ENCODE results near the gene ZNF480.
"Not testable (repeated sequence)": the region's sequence is repeated elsewhere in the genome, so short reads cannot be mapped to it uniquely, and the experiment has no call there.

Gene ZNF480

DNA sequence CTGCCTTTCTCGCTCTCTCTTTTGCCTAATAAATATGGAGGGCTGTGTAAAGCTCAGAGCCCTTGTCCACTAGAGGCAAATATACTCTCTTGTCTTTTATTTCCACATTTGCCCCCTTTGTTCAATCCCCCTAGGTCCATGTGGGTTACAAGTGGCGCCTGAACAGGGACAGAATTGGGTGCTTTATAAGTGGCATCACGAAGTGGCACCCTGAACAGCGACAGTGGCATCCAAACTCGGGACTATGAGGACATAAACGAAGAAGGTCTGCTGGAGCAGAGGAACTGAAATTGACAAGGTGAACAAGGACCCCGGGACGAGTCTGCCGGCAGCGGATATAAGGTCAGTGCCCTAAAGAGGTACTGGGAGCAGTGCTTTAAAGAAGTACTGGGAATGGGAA is 34.8 kb downstream of the ZNF480 start:
- no peak overlapping the region for H3K9ac ChIP-seq (ENCODE audit: low read length)
- DNase-seq: peak; percentile 57
- no peaks in the 10 kb centered on the region for H3K79me2 ChIP-seq (ENCODE audit: control insufficient read depth, insufficient read depth, low read length)
- no peak overlapping the region for H3K18ac ChIP-seq (ENCODE audit: low read length)
- H3K79me1 ChIP-seq (ENCODE audit: low read length): no peaks in the 10 kb centered on the region
- H3K27ac ChIP-seq (ENCODE audit: low read depth, low read length): no peak overlapping the region
- no peak overlapping the region for H2BK120ac ChIP-seq (ENCODE audit: low read depth, low read length)
- no peak overlapping the region for H3K4me2 ChIP-seq (ENCODE audit: low read length)
- H2AK5ac ChIP-seq (ENCODE audit: low read length): no peak overlapping the region
- no CpG with 5 or more reads among the region's 10 CpGs for WGBS (ENCODE audit: extremely low coverage, insufficient coverage, low lambda C conversion rate)
- no peaks in the 10 kb centered on the region for H3K27me3 ChIP-seq (ENCODE audit: insufficient read depth, low read length, poor library complexity)
- H3K36me3 ChIP-seq (ENCODE audit: control insufficient read depth, insufficient read depth, low read length): no peaks in the 10 kb centered on the region
- H3K4ac ChIP-seq (ENCODE audit: low read depth, low read length): no peak overlapping the region
- no peak overlapping the region for H2BK5ac ChIP-seq (ENCODE audit: low read length)
- no peak overlapping the region for H3K4me3 ChIP-seq (ENCODE audit: low read length)
- no peak overlapping the region for H3K56ac ChIP-seq (ENCODE audit: low read length)
- no peak overlapping the region for H4K5ac ChIP-seq (ENCODE audit: low read length)
- no peak overlapping the region for H4K8ac ChIP-seq (ENCODE audit: low read depth, low read length)
- no peak overlapping the region for H3K23ac ChIP-seq (ENCODE audit: low read length)
- H2BK15ac ChIP-seq (replicated peaks; ENCODE audit: low read depth): no peak overlapping the region
- no peaks in the 10 kb centered on the region for H3K4me1 ChIP-seq (ENCODE audit: control insufficient read depth, low read depth, low read length)

DNA sequence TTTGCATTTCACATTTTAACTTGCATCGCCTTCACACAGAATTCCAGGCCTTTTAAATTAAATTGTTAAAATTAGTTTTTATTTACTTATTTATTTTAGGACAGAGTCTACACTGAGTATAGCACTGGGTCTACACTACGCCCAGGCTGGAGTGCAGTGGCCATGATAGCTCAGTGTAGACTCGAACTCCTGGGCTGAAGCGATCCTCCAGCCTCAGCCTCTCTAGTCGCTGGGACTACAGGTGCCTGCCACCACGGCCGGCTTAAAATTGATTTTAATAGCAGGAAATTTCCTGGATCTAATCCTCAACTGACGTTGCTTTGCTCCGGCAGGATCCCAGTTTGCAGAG is 38.8 kb downstream of the ZNF480 start:
- no peak overlapping the region for H3K9ac ChIP-seq (ENCODE audit: low read length)
- H2AK5ac ChIP-seq (ENCODE audit: low read length): no peak overlapping the region
- no peak overlapping the region for H3K4ac ChIP-seq (ENCODE audit: low read depth, low read length)
- no peak overlapping the region for H2BK5ac ChIP-seq (ENCODE audit: low read length)
- DNase-seq: no peak
- H3K18ac ChIP-seq (ENCODE audit: low read length): no peak overlapping the region
- no peaks in the 10 kb centered on the region for H3K36me3 ChIP-seq (ENCODE audit: control insufficient read depth, insufficient read depth, low read length)
- H4K5ac ChIP-seq (ENCODE audit: low read length): no peak overlapping the region
- no peak overlapping the region for H4K8ac ChIP-seq (ENCODE audit: low read depth, low read length)
- H3K23ac ChIP-seq (ENCODE audit: low read length): no peak overlapping the region
- no peak overlapping the region for H3K56ac ChIP-seq (ENCODE audit: low read length)
- no peaks in the 10 kb centered on the region for H3K79me1 ChIP-seq (ENCODE audit: low read length)
- H2BK15ac ChIP-seq (replicated peaks; ENCODE audit: low read depth): no peak overlapping the region
- H3K79me2 ChIP-seq (ENCODE audit: control insufficient read depth, insufficient read depth, low read length): no peaks in the 10 kb centered on the region
- H3K4me3 ChIP-seq (ENCODE audit: low read length): no peak overlapping the region
- no peaks in the 10 kb centered on the region for H3K4me1 ChIP-seq (ENCODE audit: control insufficient read depth, low read depth, low read length)
- no peak overlapping the region for H2BK120ac ChIP-seq (ENCODE audit: low read depth, low read length)
- H3K27ac ChIP-seq (ENCODE audit: low read depth, low read length): no peak overlapping the region
- H3K4me2 ChIP-seq (ENCODE audit: low read length): no peak overlapping the region
- no peaks in the 10 kb centered on the region for H3K27me3 ChIP-seq (ENCODE audit: insufficient read depth, low read length, poor library complexity)
- WGBS (ENCODE audit: extremely low coverage, insufficient coverage, low lambda C conversion rate): no CpG with 5 or more reads among the region's 9 CpGs

DNA sequence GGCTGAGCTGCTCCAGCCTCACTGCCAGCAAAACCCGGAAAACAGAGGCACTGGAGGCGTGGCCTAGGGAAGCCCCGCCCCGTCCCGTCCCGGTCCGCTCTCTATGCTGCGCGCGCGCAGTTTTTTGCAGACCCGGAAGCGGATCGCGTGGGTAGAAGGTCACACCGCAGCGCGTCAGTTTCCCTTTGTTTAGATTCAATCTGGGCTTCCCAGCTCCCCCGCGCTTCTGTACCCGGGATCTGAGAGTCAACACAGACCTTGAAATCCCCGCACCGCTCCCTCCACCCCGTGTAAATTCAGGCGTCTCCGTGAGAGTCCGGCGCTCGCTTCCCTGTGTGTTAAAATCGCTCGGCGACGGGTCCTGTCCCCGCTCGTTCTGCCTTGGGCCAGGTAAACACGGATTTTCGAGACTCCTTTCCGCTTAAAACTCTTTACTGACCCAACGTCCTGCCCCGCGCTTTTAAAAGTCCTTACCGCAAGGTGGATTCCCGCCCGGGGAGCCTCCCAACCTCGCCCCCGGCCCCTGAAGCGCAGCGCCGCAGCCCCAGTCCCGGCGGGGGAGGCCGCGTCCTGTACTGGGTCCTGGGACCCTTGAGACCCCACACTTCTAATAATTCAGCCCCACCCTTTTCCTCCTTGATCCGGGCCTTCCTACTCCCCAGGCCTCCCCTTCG is 39.3 kb downstream of the ZNF480 start, which contains the start of gene ZNF610:
Gene ZNF610, plus strand, starts transcription at position 127 of the 674 bp plus-strand sequence. CDS start 12,930 bp downstream, outside the sequence.
- peak within 1 kb of the TSS; percentile 56 for H3K4ac ChIP-seq (ENCODE audit: low read depth, low read length)
- WGBS (ENCODE audit: extremely low coverage, insufficient coverage, low lambda C conversion rate): no CpG with 5 or more reads among the region's 55 CpGs
- peak within 1 kb of the TSS; percentile 92 for H3K56ac ChIP-seq (ENCODE audit: low read length)
- peak within 1 kb of the TSS; percentile 93 for H3K9ac ChIP-seq (ENCODE audit: low read length)
- no peaks in the 10 kb centered on the region for H3K36me3 ChIP-seq (ENCODE audit: control insufficient read depth, insufficient read depth, low read length)
- H4K5ac ChIP-seq (ENCODE audit: low read length): no peak within 1 kb of the TSS
- peak within 1 kb of the TSS; percentile 97 for H3K23ac ChIP-seq (ENCODE audit: low read length)
- no peaks in the 10 kb centered on the region for H3K4me1 ChIP-seq (ENCODE audit: control insufficient read depth, low read depth, low read length)
- H3K79me1 ChIP-seq (ENCODE audit: low read length): no peaks in the 10 kb centered on the region
- no peak within 1 kb of the TSS for H2BK5ac ChIP-seq (ENCODE audit: low read length)
- peak within 1 kb of the TSS; percentile 92 for H3K4me3 ChIP-seq (ENCODE audit: low read length)
- H2AK5ac ChIP-seq (ENCODE audit: low read length): no peak within 1 kb of the TSS
- H2BK15ac ChIP-seq (replicated peaks; ENCODE audit: low read depth): no peak within 1 kb of the TSS
- H3K4me2 ChIP-seq (ENCODE audit: low read length): peak within 1 kb of the TSS; percentile 96
- no peak within 1 kb of the TSS for H4K8ac ChIP-seq (ENCODE audit: low read depth, low read length)
- H2BK120ac ChIP-seq (ENCODE audit: low read depth, low read length): no peak within 1 kb of the TSS
- peak within 1 kb of the TSS; percentile 42 for H3K18ac ChIP-seq (ENCODE audit: low read length)
- H3K27ac ChIP-seq (ENCODE audit: low read depth, low read length): peak within 1 kb of the TSS; percentile 23
- H3K79me2 ChIP-seq (ENCODE audit: control insufficient read depth, insufficient read depth, low read length): no peaks in the 10 kb centered on the region
- H3K27me3 ChIP-seq (ENCODE audit: insufficient read depth, low read length, poor library complexity): no peaks in the 10 kb centered on the region
- DNase-seq: peak; percentile 81

- Histone ChIP-seq H3K9ac (ENCODE audit: low read length) (peak overlapping the region; percentile 93), H3K18ac (ENCODE audit: low read length) (peak overlapping the region; percentile 42), H2AK5ac (ENCODE audit: low read length) (no peak overlapping the region), H2BK5ac (ENCODE audit: low read length) (no peak overlapping the region), H3K4ac (ENCODE audit: low read depth, low read length) (peak overlapping the region; percentile 56), H3K23ac (ENCODE audit: low read length) (peak overlapping the region; percentile 15), H3K27ac (ENCODE audit: low read depth, low read length) (no peak overlapping the region), H3K4me1 (ENCODE audit: control insufficient read depth, low read depth, low read length) (no peaks in the 10 kb centered on the region), H3K56ac (ENCODE audit: low read length) (peak overlapping the region; percentile 92), H3K79me2 (ENCODE audit: control insufficient read depth, insufficient read depth, low read length) (no peaks in the 10 kb centered on the region), H3K79me1 (ENCODE audit: low read length) (no peaks in the 10 kb centered on the region), H2BK15ac (replicated peaks; ENCODE audit: low read depth) (no peak overlapping the region), H2BK120ac (ENCODE audit: low read depth, low read length) (no peak overlapping the region), H4K5ac (ENCODE audit: low read length) (no peak overlapping the region), H3K4me3 (ENCODE audit: low read length) (peak overlapping the region; percentile 92), H3K36me3 (ENCODE audit: control insufficient read depth, insufficient read depth, low read length) (no peaks in the 10 kb centered on the region), H4K8ac (ENCODE audit: low read depth, low read length) (no peak overlapping the region), H3K4me2 (ENCODE audit: low read length) (peak overlapping the region; percentile 96), H3K27me3 (ENCODE audit: insufficient read depth, low read length, poor library complexity) (no peaks in the 10 kb centered on the region)
- DNase-seq: peak; percentile 39
- WGBS (ENCODE audit: extremely low coverage, insufficient coverage, low lambda C conversion rate): no CpG with 5 or more reads among the region's 9 CpGs
These were observed 39.9 kb downstream of the ZNF480 start for GRCh38 chr19:52336791-52337381.

GRCh38 chr19:52339022-52339421 is 42.1 kb downstream of the ZNF480 start:
- H2BK15ac ChIP-seq (replicated peaks; ENCODE audit: low read depth); H3K23ac ChIP-seq (ENCODE audit: low read length); H3K79me1 ChIP-seq (ENCODE audit: low read length); H3K56ac ChIP-seq (ENCODE audit: low read length); H4K5ac ChIP-seq (ENCODE audit: low read length); H3K79me2 ChIP-seq (ENCODE audit: control insufficient read depth, insufficient read depth, low read length); H3K18ac ChIP-seq (ENCODE audit: low read length); H2BK120ac ChIP-seq (ENCODE audit: low read depth, low read length); H2BK5ac ChIP-seq (ENCODE audit: low read length); H3K4me2 ChIP-seq (ENCODE audit: low read length); H3K4me3 ChIP-seq (ENCODE audit: low read length); H3K4me1 ChIP-seq (ENCODE audit: control insufficient read depth, low read depth, low read length); H3K9ac ChIP-seq (ENCODE audit: low read length); H4K8ac ChIP-seq (ENCODE audit: low read depth, low read length); H3K36me3 ChIP-seq (ENCODE audit: control insufficient read depth, insufficient read depth, low read length); H3K27me3 ChIP-seq (ENCODE audit: insufficient read depth, low read length, poor library complexity); H3K4ac ChIP-seq (ENCODE audit: low read depth, low read length); H2AK5ac ChIP-seq (ENCODE audit: low read length): not testable (repeated sequence)
- WGBS (ENCODE audit: extremely low coverage, insufficient coverage, low lambda C conversion rate): no CpG with 5 or more reads among the region's 3 CpGs
- H3K27ac ChIP-seq (ENCODE audit: low read depth, low read length): peak overlapping the region; percentile 59
- DNase-seq: peak; percentile 81

All from mesendoderm (in vitro differentiated cells).